Amniotic epithelial cell (primary cell): ENCODE results near the gene PADI2.

Source experiments
- DNase-seq: peaks from one replicate; pipeline ENCODE4 v3.0.0-alpha.2; 2010; ENCODE audit warnings: low read depth

PADI2 gene

DNA sequence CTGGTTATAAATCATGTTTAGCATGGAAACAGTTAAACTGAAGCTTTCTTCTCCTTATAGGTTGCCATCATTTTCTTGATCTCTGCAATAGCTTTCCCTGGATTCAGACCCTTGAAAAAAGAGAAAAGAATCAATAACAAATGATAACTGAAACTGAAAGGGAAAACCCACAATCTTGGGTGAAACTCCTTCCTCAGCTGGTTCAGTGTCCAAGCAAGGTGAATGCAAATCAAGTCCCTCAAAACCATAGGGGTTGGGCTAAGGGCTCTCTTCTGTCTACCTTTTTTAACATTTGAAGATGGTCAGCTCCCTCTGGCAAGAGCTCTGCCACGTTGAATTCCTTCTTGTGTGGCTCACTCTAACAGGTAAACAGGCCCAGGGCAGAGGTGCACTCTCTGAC lies 100.4 kb downstream of the PADI2 start:
- DNase-seq: no peak

DNA sequence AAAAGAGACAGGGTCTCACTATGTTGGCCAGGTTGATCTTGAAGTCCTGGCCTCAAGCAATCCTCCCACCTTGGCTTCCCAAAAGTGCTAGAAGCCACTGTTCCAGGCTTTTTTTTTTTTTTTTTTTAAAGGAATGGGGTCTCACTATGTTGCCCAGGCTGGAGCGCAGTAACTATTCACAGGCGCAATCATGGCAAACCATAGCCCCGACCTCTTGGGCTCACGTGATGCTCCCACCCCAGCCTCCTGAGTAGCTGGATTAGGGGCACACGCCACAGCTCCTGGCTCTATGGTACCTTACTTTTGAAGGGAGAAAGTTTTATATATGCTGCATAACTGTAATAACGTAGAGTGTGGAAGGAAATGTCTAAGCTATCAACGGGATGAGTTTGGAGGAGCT lies 101.8 kb downstream of the PADI2 start:
- DNase-seq: no peak
